Esophagus (tissue), 2 donors: ENCODE measurements around the gene SGCD. TPM values are rescaled to one million over a fixed set of nuclear protein-coding genes. Genes with fewer than 3 reads are reported as not detected.

Experiments used
- H3K27ac ChIP-seq, 2 donors: one replicate each; pipeline ENCODE4 v1.5.1; 2013; ENCODE audit warnings: low read depth in 2 of 2, mild to moderate bottlenecking in 2 of 2, inconsistent platforms in 1 of 2, low read length in 1 of 2, moderate library complexity in 1 of 2
- H3K27me3 ChIP-seq, 2 donors: one replicate each; pipeline ENCODE4 v1.6.1; 2013; ENCODE audit warnings: low read length in 2 of 2, control low read depth in 1 of 2, mild to moderate bottlenecking in 1 of 2; ENCODE audit not compliant: insufficient read depth in 2 of 2, control insufficient read depth in 1 of 2
- H3K36me3 ChIP-seq, 2 donors: one replicate each; pipeline ENCODE4 v1.6.1; 2013; ENCODE audit warnings: low read length in 1 of 2; ENCODE audit not compliant: control insufficient read depth in 2 of 2, insufficient read depth in 2 of 2
- H3K4me1 ChIP-seq, 2 donors: one replicate each; pipeline ENCODE4 v1.6.1; 2013; ENCODE audit warnings: low read length in 1 of 2; ENCODE audit not compliant: control insufficient read depth in 2 of 2, insufficient read depth in 2 of 2
- H3K4me3 ChIP-seq, 2 donors: one replicate each; pipeline ENCODE4 v1.5.1; 2013; ENCODE audit warnings: low read length in 2 of 2, mild to moderate bottlenecking in 2 of 2, low read depth in 1 of 2, moderate library complexity in 1 of 2
- H3K9me3 ChIP-seq, 2 donors: one replicate each; pipeline ENCODE4 v1.6.1; 2013; ENCODE audit warnings: mild to moderate bottlenecking in 2 of 2, low read depth in 1 of 2, low read length in 1 of 2, moderate library complexity in 1 of 2; ENCODE audit not compliant: control insufficient read depth in 2 of 2, insufficient read depth in 1 of 2
- WGBS, 2 donors: extraction: QIAGEN DNeasy Blood & Tissue Kit; methylation state at CpG; one replicate each; pipeline ENCODE4 v1.1.7; 2013; 5-methylcytosine and 5-hydroxymethylcytosine counted together
- polyA plus RNA-seq, 2 donors: library from polyadenylated mRNA; stranded (reverse); fragments of 200-250 nt; gene quantifications; one replicate each; pipeline ENCODE4 v1.2.3, GENCODE V29; 2013
- donor health status: healthy with polysubstance abuse.
- donor health status: Bipolar disorder and iron deficiency.

Gene SGCD
- polyA plus RNA-seq, 2 donors = 0.35 to 0.84 TPM

GRCh38 chr5:156715287-156715686 is 388.3 kb downstream of the SGCD start:
- Histone ChIP-seq H3K4me1 (no peaks in the 10 kb centered on the region), H3K27ac (no peak overlapping the region), H3K36me3 (no peaks in the 10 kb centered on the region), H3K9me3 (no peaks in the 10 kb centered on the region), H3K4me3 (no peak overlapping the region), H3K27me3 (peaks cover 0 to 2% of the 10 kb centered on the region in 2 donors)
- 76 to 77% methylated on average over 2 of the region's 2 CpGs for WGBS, 2 donors

- Histone ChIP-seq H3K27ac (no peak overlapping the region), H3K36me3 (no peaks in the 10 kb centered on the region), H3K9me3 (no peaks in the 10 kb centered on the region), H3K4me1 (no peaks in the 10 kb centered on the region), H3K27me3 (peaks cover 0 to 2% of the 10 kb centered on the region in 2 donors), H3K4me3 (no peak overlapping the region)
- WGBS, 2 donors = 53 to 61% methylated on average over 4 of the region's 4 CpGs
Observed at GRCh38 chr5:156716591-156717380, 389.8 kb downstream of the SGCD start.

- Histone ChIP-seq H3K27me3 (peaks cover 0 to 2% of the 10 kb centered on the region in 2 donors), H3K4me3 (no peak overlapping the region), H3K4me1 (no peaks in the 10 kb centered on the region), H3K27ac (no peak overlapping the region), H3K36me3 (no peaks in the 10 kb centered on the region), H3K9me3 (no peaks in the 10 kb centered on the region)
- WGBS, 2 donors = 69 to 77% methylated on average over 1 of the region's 1 CpG
Observed at GRCh38 chr5:156718985-156719384, 392.0 kb downstream of the SGCD start.

GRCh38 chr5:156722358-156722757 is 395.4 kb downstream of the SGCD start:
- Histone ChIP-seq H3K36me3 (no peaks in the 10 kb centered on the region), H3K9me3 (no peaks in the 10 kb centered on the region), H3K4me3 (no peak overlapping the region), H3K27ac (no peak overlapping the region), H3K27me3 (no peaks in the 10 kb centered on the region), H3K4me1 (no peaks in the 10 kb centered on the region)

- Histone ChIP-seq H3K4me3 (no peak overlapping the region), H3K27me3 (no peaks in the 10 kb centered on the region), H3K27ac (no peak overlapping the region), H3K9me3 (no peaks in the 10 kb centered on the region), H3K36me3 (no peaks in the 10 kb centered on the region), H3K4me1 (no peaks in the 10 kb centered on the region)
- WGBS, 2 donors = 73 to 74% methylated on average over 3 of the region's 3 CpGs
Observed at GRCh38 chr5:156735477-156735876, 408.5 kb downstream of the SGCD start.

GRCh38 chr5:156741516-156741915 is 414.6 kb downstream of the SGCD start:
- H3K27ac ChIP-seq = no peak overlapping the region
- H3K4me1 ChIP-seq = no peaks in the 10 kb centered on the region
- H3K36me3 ChIP-seq = no peaks in the 10 kb centered on the region
- H3K27me3 ChIP-seq = no peaks in the 10 kb centered on the region
- H3K9me3 ChIP-seq = no peaks in the 10 kb centered on the region
- 57 to 70% methylated on average over 5 of the region's 5 CpGs for WGBS, 2 donors
- no peak overlapping the region for H3K4me3 ChIP-seq

GRCh38 chr5:156753846-156754245 is 426.9 kb downstream of the SGCD start:
- Histone ChIP-seq H3K4me3 (no peak overlapping the region), H3K36me3 (no peaks in the 10 kb centered on the region), H3K9me3 (no peaks in the 10 kb centered on the region), H3K27me3 (no peaks in the 10 kb centered on the region), H3K27ac (no peak overlapping the region), H3K4me1 (no peaks in the 10 kb centered on the region)
- WGBS, 2 donors = 68 to 75% methylated on average over 3 of the region's 3 CpGs

GRCh38 chr5:156755421-156756087 is 428.6 kb downstream of the SGCD start:
- no peaks in the 10 kb centered on the region for H3K36me3 ChIP-seq
- WGBS, 2 donors = 86 to 88% methylated on average over 3 of the region's 3 CpGs
- H3K27ac ChIP-seq = no peak overlapping the region

GRCh38 chr5:156758011-156758791 is 431.2 kb downstream of the SGCD start:
- WGBS, 2 donors = 73 to 82% methylated on average over 2 of the region's 2 CpGs
- Histone ChIP-seq H3K27me3 (no peaks in the 10 kb centered on the region), H3K4me1 (no peaks in the 10 kb centered on the region), H3K9me3 (peaks cover 0 to 2% of the 10 kb centered on the region in 2 donors), H3K27ac (no peak overlapping the region), H3K4me3 (no peak overlapping the region), H3K36me3 (no peaks in the 10 kb centered on the region)

More at GRCh38 chr5:156755421-156756087, 428.6 kb downstream of the SGCD start:
- Histone ChIP-seq H3K4me1 (no peaks in the 10 kb centered on the region), H3K27me3 (no peaks in the 10 kb centered on the region), H3K9me3 (peaks cover 0 to 1% of the 10 kb centered on the region in 2 donors), H3K4me3 (no peak overlapping the region)
